ENCODE measurements around the gene EID2B.

- no peak for TF ChIP-seq CTCF (IDR thresholded peaks at IDR 0.05)
- TF ChIP-seq ZFP36 (IDR thresholded peaks at IDR 0.05; ENCODE audit: borderline replicate concordance, partially characterized antibody), result no peak
- TF ChIP-seq, protein P1, sequence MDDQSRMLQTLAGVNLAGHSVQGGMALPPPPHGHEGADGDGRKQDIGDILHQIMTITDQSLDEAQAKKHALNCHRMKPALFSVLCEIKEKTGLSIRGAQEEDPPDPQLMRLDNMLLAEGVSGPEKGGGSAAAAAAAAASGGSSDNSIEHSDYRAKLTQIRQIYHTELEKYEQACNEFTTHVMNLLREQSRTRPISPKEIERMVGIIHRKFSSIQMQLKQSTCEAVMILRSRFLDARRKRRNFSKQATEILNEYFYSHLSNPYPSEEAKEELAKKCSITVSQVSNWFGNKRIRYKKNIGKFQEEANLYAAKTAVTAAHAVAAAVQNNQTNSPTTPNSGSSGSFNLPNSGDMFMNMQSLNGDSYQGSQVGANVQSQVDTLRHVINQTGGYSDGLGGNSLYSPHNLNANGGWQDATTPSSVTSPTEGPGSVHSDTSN (IDR thresholded peaks at IDR 0.05), result no peak
- no peak for TF ChIP-seq CEBPB (IDR thresholded peaks at IDR 0.05)
- no peak for TF ChIP-seq JUN (IDR thresholded peaks at IDR 0.05)
- TF ChIP-seq, protein P2, sequence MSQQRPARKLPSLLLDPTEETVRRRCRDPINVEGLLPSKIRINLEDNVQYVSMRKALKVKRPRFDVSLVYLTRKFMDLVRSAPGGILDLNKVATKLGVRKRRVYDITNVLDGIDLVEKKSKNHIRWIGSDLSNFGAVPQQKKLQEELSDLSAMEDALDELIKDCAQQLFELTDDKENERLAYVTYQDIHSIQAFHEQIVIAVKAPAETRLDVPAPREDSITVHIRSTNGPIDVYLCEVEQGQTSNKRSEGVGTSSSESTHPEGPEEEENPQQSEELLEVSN (IDR thresholded peaks at IDR 0.05; ENCODE audit: borderline replicate concordance, low read depth), result no peak
- TF ChIP-seq EHF (CRISPR knock-in tag; IDR thresholded peaks at IDR 0.05), result no peak
- no peak for TF ChIP-seq EP300 (IDR thresholded peaks at IDR 0.05)
- no peak for TF ChIP-seq NR3C1 (IDR thresholded peaks at IDR 0.05)
Measured at GRCh38 chr19:39557811-39558623, 25.4 kb upstream of the EID2B start.
